ENCODE data around the gene MLF1. TPM values are rescaled to one million over a fixed set of nuclear protein-coding genes. Genes with fewer than 3 reads are reported as not detected.
A peak's percentile ranks its signal among the peaks of the same experiment; 100 is the strongest.
"Not testable (repeated sequence)": the region's sequence is repeated elsewhere in the genome, so short reads cannot be mapped to it uniquely, and the experiment has no call there.

MLF1 gene, protein sequence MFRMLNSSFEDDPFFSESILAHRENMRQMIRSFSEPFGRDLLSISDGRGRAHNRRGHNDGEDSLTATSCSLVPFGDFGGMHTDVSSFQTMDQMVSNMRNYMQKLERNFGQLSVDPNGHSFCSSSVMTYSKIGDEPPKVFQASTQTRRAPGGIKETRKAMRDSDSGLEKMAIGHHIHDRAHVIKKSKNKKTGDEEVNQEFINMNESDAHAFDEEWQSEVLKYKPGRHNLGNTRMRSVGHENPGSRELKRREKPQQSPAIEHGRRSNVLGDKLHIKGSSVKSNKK
- total RNA-seq: under 1 TPM in 1 of 2 experiments, not detected in 1; 0.91 TPM
- polyA plus RNA-seq: 1 to 10 TPM in 2 of 3 donors, under 1 TPM in 1; 0.56 to 3.9 (median 1.5) TPM
- total RNA-seq: 1.0 to 15.3 (median 3.1) reads per million in 6 experiments

DNA sequence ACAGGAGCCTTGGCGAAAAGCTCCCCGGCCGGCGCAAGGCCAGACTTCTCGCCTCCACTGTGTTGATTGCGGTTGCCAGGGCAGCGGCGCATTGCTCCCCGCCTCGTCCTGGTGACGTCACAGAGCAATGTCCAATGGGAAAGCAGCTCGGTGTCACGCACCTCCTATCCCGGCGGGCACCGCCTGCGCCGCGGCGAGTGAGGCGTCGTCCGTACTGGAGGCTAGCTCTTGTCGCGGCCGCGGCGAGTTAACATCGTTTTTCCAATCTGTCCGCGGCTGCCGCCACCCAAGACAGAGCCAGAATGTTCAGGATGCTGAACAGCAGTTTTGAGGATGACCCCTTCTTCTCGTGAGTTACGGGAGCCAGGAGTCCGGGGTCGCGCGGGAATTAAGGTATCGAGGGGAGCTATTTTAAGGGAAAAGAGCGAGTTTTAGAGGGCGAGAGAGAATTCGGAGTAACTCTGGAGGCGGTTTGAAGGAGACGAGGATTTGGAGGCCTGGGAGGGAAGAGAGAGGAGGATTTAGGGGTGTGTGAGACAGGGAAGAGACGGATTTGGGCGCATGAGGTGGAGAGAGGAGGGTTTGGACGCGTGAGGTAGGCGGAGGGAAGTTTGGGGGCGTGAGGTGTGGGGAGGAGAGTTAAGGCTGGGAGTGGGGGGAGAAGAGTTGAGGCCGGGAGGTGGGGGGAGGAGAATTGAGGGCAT is at the start of gene MLF1:
MLF1 (plus strand) TSS at position 196 of the 704 bp plus-strand sequence; CDS start at position 303, 107 bp downstream.
- Mint-ChIP-seq H3K27me3 (peaks cover 19 to 49% (median 32%) of the 10 kb centered on the region in 5 donors), H3K27ac (peak within 1 kb of the TSS in 9 of 10 donors; percentile 66 to 99 (median 92)), H3K4me3 (peak within 1 kb of the TSS; percentile 81 to 95 (median 90)), H3K36me3 (peaks cover 0 to 5% (median 0%) of the 10 kb centered on the region in 3 donors), H3K9me3 (peaks cover 0 to 5% (median 0%) of the 10 kb centered on the region in 9 donors), H3K4me1 (peaks cover 6 to 14% (median 12%) of the 10 kb centered on the region in 4 donors)
- ATAC-seq (peak; percentile 96 to 97), DNase-seq (peak; percentile 53 to 91 (median 76))
- POLR2A ChIA-PET: interaction anchor here (1.0 kb wide), 1 partner anchor 10 kb away, joined by 4 read pairs; no protein-coding TSS in a partner anchor

DNA sequence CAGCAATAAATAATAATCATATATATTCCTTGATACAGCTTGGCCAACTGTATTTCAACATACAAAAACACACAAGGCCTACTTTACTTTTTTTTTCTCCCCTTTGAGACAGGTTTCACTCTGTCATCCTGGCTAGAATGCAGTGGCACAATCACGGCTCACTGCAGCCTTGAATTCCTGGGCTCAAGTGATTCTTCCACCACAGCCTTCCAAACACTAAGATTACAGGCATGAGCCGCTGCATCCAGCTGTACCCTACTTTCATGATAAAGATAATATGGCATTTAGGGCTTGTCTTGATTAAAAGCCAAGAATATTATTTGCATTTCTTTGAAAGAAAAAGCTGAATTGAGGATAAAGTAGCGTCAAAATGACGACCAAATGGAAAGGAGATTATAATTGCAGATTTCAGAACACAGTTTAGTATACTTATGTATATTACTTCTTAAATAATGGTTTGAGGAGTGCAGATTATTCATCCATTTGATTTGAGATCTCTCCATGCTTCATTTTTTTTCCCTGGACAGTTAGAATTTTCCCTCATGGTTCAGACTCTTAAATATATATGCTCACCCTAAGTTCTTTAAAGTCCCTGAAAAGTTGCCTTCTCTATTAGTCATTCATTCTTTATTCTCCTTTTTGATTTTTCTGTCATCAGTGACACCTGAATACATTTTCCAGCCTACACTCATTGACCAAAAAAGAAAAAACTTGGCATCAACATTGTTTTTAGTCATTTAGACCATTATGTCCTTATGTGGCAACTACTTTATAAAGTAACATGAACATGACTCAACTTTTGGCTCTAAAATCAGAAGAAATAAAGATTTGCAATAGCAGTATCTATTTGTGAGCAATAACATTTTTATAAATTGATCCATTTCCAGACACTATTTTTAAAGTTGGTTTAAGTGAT is 48.5 kb upstream of the MLF1 start:
- Mint-ChIP-seq H3K27me3 (no peaks in the 10 kb centered on the region), H3K27ac (no peak overlapping the region), H3K36me3 (peaks cover 2 to 16% (median 5%) of the 10 kb centered on the region in 3 donors), H3K9me3 (peaks cover 0 to 7% (median 3%) of the 10 kb centered on the region in 9 donors), H3K4me3 (no peak overlapping the region), H3K4me1 (peaks cover 0 to 4% (median 0%) of the 10 kb centered on the region in 4 donors)
- ATAC-seq: no peak
- DNase-seq: no peak
- POLR2A ChIA-PET: no interaction called here

DNA sequence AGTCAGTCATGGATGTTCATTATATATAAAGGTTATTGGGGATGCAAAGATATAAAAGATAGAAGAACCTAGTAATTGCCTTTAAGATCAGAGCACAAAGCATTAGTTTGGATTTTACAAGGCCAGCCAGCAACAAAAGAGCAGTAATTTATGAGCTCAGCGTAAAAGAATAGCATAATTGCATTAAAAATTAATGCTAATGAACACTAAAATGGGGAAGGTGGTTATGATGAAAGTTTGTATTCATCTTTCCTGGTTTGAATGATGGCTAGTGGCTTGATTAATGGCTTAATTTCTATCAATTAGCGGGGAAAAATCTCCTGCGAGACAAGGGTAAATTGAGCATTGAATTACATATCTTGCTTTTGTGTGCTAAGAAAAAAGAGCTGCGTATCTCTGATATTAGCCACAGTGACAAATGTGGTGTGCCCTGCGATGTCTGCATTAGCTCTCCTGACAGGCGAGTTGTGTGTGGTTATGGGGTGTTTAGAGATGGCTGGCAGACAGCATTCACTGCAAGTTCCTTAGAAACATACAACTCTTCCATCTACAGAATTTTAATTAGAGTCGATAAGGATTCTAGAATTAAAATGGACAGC is 42.8 kb upstream of the MLF1 start:
- H3K36me3 Mint-ChIP-seq: peaks cover 0 to 4% (median 0%) of the 10 kb centered on the region in 3 donors
- peaks cover 0 to 7% (median 0%) of the 10 kb centered on the region in 9 donors for H3K9me3 Mint-ChIP-seq
- no peak overlapping the region for H3K27ac Mint-ChIP-seq
- no peaks in the 10 kb centered on the region for H3K27me3 Mint-ChIP-seq
- H3K4me3 Mint-ChIP-seq: no peak overlapping the region
- DNase-seq: no peak
- peaks cover 0 to 1% (median 0%) of the 10 kb centered on the region in 4 donors for H3K4me1 Mint-ChIP-seq
- no peak for ATAC-seq
- POLR2A ChIA-PET: no interaction called here

DNA sequence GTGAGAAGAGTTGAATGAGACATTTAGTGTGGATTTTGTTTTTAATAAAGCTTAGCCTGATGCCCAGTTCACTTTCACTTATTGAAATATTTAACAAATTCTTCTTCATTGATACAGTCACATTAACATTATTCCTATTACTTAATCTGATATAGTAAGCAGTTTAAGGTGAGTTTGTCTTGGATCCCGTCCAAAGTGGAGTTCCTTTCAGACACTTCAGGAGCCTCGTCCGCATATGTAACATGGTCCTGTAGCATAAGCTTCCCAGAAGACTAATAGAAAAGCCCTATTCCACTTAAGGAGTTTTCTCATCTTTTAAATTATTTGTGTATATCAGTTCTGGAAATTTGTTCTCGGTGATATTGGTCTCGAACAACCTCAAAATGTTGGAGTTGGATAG is 39.7 kb upstream of the MLF1 start:
- H3K36me3 Mint-ChIP-seq: no peaks in the 10 kb centered on the region
- DNase-seq: no peak
- H3K4me3 Mint-ChIP-seq: no peak overlapping the region
- no peaks in the 10 kb centered on the region for H3K9me3 Mint-ChIP-seq
- ATAC-seq: no peak
- no peaks in the 10 kb centered on the region for H3K4me1 Mint-ChIP-seq
- peak overlapping the region in 1 of 10 donors; percentile 11 for H3K27ac Mint-ChIP-seq
- H3K27me3 Mint-ChIP-seq: no peaks in the 10 kb centered on the region
- POLR2A ChIA-PET: no interaction called here

DNA sequence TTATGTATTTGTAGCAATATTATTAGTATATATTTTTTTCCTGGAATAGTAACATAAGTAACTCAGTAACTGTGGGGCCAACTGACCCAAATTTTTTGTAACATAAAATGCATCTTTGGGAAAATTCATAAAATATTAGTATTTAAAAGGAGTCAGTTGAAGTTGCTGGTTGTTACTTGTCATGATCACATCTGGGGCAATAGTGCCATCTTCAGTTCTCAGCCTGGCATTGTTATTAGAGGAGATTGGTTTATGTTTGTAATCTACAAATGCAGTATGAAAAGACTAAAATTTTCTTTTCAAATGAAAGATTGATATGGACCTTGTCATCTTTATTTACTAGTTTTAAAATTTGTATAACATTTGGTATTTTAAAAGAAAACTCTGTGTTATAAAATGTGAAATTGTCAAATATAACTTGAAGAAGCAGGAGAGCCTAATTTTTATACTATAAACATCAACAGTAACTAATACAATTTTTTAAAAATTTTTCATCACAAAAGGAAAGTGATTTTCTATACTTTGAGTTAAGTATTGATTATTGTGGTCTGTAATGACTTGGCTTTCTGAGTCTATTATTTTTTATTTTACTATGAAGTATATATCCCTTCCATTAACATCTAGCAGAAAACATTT is 38.8 kb upstream of the MLF1 start:
- DNase-seq (peak in 2 of 10 donors; percentile 7 to 13), ATAC-seq (no peak)
- Mint-ChIP-seq H3K27me3 (no peaks in the 10 kb centered on the region), H3K4me1 (no peaks in the 10 kb centered on the region), H3K27ac (no peak overlapping the region), H3K9me3 (no peaks in the 10 kb centered on the region), H3K4me3 (no peak overlapping the region), H3K36me3 (no peaks in the 10 kb centered on the region)
- POLR2A ChIA-PET: no interaction called here

DNA sequence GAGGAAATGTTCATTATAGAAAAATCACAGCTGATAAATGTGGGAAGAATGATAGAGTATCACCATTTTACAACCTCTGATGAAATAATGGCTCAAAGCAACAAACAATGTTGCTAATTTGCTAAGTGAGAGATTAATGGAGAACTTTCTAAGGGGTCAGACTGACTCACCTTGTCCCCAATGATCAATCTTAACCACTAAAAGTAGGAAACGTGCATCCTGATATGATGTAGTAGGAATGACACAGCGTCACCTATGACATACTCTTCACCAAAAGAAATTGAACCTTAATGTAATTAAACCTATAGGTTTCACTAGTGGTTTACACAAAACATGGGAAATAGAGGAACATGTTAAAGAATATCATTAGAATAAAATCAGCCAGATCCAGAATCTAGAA is 35.1 kb upstream of the MLF1 start:
- no peak for DNase-seq
- Mint-ChIP-seq H3K27ac (no peak overlapping the region), H3K36me3 (peaks cover 0 to 6% (median 3%) of the 10 kb centered on the region in 3 donors), H3K27me3 (no peaks in the 10 kb centered on the region), H3K4me1 (no peaks in the 10 kb centered on the region), H3K9me3 (no peaks in the 10 kb centered on the region), H3K4me3 (no peak overlapping the region)
- POLR2A ChIA-PET: no interaction called here
- no peak for ATAC-seq

DNA sequence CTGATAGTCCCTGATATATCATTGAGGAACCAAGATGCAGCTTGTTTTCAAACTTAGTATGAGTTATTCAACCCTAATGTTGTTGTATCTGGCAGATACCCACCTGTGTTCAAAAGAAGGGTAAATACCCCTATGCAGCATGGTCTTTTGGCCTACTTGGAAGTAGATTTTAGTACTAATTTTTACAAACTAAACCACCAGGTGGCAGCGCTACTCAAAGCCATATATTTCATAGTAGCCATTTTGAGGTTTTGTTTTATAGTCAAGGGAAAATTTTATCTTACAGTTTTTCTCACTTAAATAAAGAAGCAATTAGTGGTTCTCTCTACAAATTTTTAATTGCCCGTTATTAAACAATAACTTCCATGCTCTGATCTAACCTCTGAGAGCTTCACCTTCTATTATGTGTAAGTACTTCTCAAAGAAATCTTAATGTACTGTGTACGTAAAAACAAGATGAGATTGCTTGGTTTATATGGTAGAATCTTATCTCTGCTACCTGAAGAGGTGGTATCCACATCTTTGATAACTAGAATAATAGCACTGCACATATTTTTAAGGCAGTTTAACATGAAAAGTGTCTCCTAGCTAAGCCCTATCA is 31.5 kb upstream of the MLF1 start:
- POLR2A ChIA-PET: interaction anchor here (1.4 kb wide), 1 partner anchor 105 kb away, joined by 3 read pairs; the partner anchor contains the start of gene GFM1
- H3K27ac Mint-ChIP-seq: no peak overlapping the region
- H3K4me1 Mint-ChIP-seq: no peaks in the 10 kb centered on the region
- H3K27me3 Mint-ChIP-seq: no peaks in the 10 kb centered on the region
- no peak overlapping the region for H3K4me3 Mint-ChIP-seq
- H3K9me3 Mint-ChIP-seq: no peaks in the 10 kb centered on the region
- ATAC-seq (peak in 1 of 2 donors; percentile 57), DNase-seq (peak in 7 of 10 donors; percentile 7 to 25 (median 19))
- H3K36me3 Mint-ChIP-seq: peaks cover 9 to 25% (median 14%) of the 10 kb centered on the region in 3 donors

DNA sequence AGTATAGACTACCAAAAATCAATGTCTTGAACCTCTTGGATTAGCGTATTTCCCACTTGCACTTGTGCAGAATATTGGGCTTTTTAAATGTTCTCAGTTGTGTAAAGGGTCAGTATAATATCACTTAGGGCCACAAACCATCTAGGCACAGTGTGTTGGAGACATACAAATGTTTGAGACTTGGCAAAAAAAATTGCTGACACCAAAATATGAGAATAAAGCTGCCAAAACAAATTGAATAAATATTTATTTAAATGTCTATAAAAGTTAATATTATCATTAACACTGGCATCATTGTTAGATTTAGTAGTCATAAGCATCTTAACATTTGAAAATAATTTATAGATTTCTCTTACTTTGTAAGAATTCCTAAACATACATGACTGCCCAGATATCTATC is 30.9 kb upstream of the MLF1 start:
- Mint-ChIP-seq H3K27me3 (no peaks in the 10 kb centered on the region), H3K36me3 (peaks cover 9 to 30% (median 18%) of the 10 kb centered on the region in 3 donors), H3K27ac (no peak overlapping the region), H3K4me3 (no peak overlapping the region), H3K4me1 (no peaks in the 10 kb centered on the region), H3K9me3 (no peaks in the 10 kb centered on the region)
- POLR2A ChIA-PET: interaction anchor here (1.4 kb wide), 1 partner anchor 104 kb away, joined by 3 read pairs; the partner anchor contains the start of gene GFM1
- no peak for ATAC-seq
- DNase-seq: no peak

DNA sequence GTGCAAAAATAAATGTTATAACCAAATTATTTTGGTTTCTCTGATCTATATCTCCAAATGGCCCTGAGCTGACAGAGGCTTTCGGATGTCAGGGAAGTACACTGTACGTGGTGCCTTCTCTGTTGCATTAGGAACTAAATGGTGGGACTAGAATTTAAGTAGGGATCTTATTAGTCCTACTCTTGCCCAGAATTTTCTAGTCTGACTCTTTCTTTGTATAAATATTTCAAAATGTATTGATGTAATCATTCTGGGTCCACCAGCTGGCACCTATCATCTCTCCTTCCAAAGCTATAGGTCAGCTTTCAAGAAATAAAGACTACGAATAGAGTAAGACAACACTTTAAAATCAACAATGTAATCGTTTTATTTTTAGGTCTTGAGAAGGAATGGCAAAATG is 22.3 kb upstream of the MLF1 start:
- DNase-seq (no peak), ATAC-seq (no peak)
- Mint-ChIP-seq H3K4me3 (no peak overlapping the region), H3K27ac (no peak overlapping the region), H3K27me3 (peaks cover 0 to 3% (median 0%) of the 10 kb centered on the region in 5 donors), H3K36me3 (peaks cover 17 to 52% (median 37%) of the 10 kb centered on the region in 3 donors), H3K4me1 (no peaks in the 10 kb centered on the region), H3K9me3 (peaks cover 0 to 10% (median 3%) of the 10 kb centered on the region in 9 donors)
- POLR2A ChIA-PET: no interaction called here

DNA sequence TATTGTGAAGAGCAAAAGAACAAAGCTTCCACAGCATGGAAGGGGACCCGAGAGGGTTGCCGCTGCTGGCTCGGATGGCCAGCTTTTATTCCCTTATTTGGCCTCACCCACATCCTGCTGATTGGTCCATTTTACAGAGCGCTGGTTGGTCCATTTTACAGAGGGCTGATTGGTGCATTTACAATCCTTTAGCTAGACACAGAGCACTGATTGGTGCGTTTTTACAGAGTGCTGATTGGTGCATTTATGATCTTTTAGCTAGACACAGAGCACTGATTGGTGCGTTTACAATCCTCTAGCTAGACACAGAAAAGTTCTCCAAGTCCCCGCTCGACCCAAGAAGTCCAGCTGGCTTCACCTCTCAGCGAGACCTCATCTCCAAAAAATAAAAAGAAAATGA is 21.1 kb upstream of the MLF1 start:
- POLR2A ChIA-PET, H3K9me3 Mint-ChIP-seq, ATAC-seq, H3K27ac Mint-ChIP-seq, DNase-seq, H3K27me3 Mint-ChIP-seq, H3K4me1 Mint-ChIP-seq, H3K4me3 Mint-ChIP-seq: not testable (repeated sequence)
- H3K36me3 Mint-ChIP-seq: peaks cover 14 to 43% (median 28%) of the 10 kb centered on the region in 3 donors

DNA sequence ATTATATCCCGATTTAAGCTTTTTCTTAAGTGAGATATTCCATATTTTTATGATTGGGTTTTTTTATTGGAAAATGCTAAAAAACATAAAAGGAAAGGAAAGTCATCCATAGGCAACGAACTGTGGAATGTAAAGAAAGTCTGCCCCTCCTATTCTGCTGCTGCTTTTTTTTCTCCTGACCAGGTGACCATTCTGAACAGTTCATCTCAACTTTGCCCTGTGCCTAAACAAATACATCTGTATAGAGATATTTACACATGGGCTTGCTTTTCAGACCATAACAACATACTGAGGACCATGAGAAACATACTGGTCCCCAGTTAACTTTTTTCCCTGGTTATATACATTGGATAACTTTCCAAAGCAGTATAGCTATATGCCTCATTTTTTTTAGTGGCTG is 18.9 kb upstream of the MLF1 start:
- Mint-ChIP-seq H3K36me3 (peaks cover 5 to 24% (median 11%) of the 10 kb centered on the region in 3 donors), H3K4me1 (no peaks in the 10 kb centered on the region), H3K9me3 (peaks cover 0 to 10% (median 3%) of the 10 kb centered on the region in 9 donors), H3K27ac (no peak overlapping the region), H3K4me3 (no peak overlapping the region), H3K27me3 (peaks cover 5 to 22% (median 8%) of the 10 kb centered on the region in 5 donors)
- POLR2A ChIA-PET: no interaction called here
- ATAC-seq (no peak), DNase-seq (no peak)

Measured in naive thymus-derived CD8-positive, alpha-beta T cell (primary cell).